CD14-positive monocyte (primary cell): ENCODE results near the gene CFAP70. TPM values are rescaled to one million over a fixed set of nuclear protein-coding genes. Genes with fewer than 3 reads are reported as not detected.
"Not testable (repeated sequence)": the region's sequence is repeated elsewhere in the genome, so short reads cannot be mapped to it uniquely, and the experiment has no call there.

Experiments
- DNase-seq, 3 donors: peaks; one replicate each; pipeline ENCODE4 v3.0.0-alpha.2; 2011 to 2022
- H2AFZ ChIP-seq: 2 replicates; pipeline ENCODE4 v1.6.0; 2012; ENCODE audit warnings: mild to moderate bottlenecking, low read depth, low read length, inconsistent platforms; ENCODE audit not compliant: insufficient read depth, poor library complexity, severe bottlenecking
- H3K27ac ChIP-seq, 2 donors: 1 replicate in 1 of 2; 2 replicates in 1 of 2; pipeline ENCODE4 v1.5.1; 2012 to 2013; ENCODE audit warnings: low read length in 2 of 2, control low read depth in 1 of 2, inconsistent platforms in 1 of 2, low read depth in 1 of 2, mild to moderate bottlenecking in 1 of 2
- H3K27me3 ChIP-seq, 2 donors: one replicate each; pipeline versions ENCODE4 v1.6.0 to v1.6.1; 2011 to 2013; ENCODE audit warnings: low read length in 2 of 2; ENCODE audit not compliant: control insufficient read depth in 2 of 2, insufficient read depth in 2 of 2
- H3K36me3 ChIP-seq, 2 donors: replicated peaks in 1 of 2; 1 replicate in 1 of 2; 2 replicates in 1 of 2; pipeline versions ENCODE4 v1.5.1 to v1.6.1; 2012 to 2013; ENCODE audit warnings: low read length in 2 of 2, control low read depth in 1 of 2, inconsistent platforms in 1 of 2, mild to moderate bottlenecking in 1 of 2; ENCODE audit not compliant: insufficient read depth in 2 of 2, control insufficient read depth in 1 of 2
- H3K4me1 ChIP-seq, 2 donors: 1 replicate in 1 of 2; 2 replicates in 1 of 2; pipeline versions ENCODE4 v1.5.1 to v1.6.1; 2012 to 2013; ENCODE audit warnings: low read length in 2 of 2, control low read depth in 1 of 2, inconsistent platforms in 1 of 2, mild to moderate bottlenecking in 1 of 2, moderate library complexity in 1 of 2; ENCODE audit not compliant: insufficient read depth in 2 of 2, control insufficient read depth in 1 of 2
- H3K4me2 ChIP-seq: replicated peaks from 2 replicates; pipeline ENCODE3; 2012; ENCODE audit warnings: low read length, moderate library complexity, mild to moderate bottlenecking; ENCODE audit not compliant: poor library complexity, severe bottlenecking; ENCODE audit errors: extremely low read depth
- H3K4me3 ChIP-seq, 3 experiments: fragments of 200-600 bp in 1 of 3; sonication (generic) in 1 of 3; replicated peaks in 1 of 3; 1 replicate in 2 of 3; 2 replicates in 1 of 3; pipeline ENCODE4 v1.5.1; 2011 to 2013; ENCODE audit warnings: low read length in 3 of 3, mild to moderate bottlenecking in 3 of 3, control low read depth in 2 of 3, low read depth in 2 of 3, inconsistent platforms in 1 of 3, moderate library complexity in 1 of 3
- H3K79me2 ChIP-seq: 2 replicates; pipeline ENCODE4 v1.6.0; 2012; ENCODE audit warnings: mild to moderate bottlenecking, control low read depth, inconsistent platforms, low read length, moderate library complexity; ENCODE audit not compliant: insufficient read depth
- H3K9ac ChIP-seq: 2 replicates; pipeline ENCODE4 v1.6.0; 2017; ENCODE audit warnings: low read length, mild to moderate bottlenecking; ENCODE audit not compliant: insufficient read depth, poor library complexity, severe bottlenecking
- H3K9me3 ChIP-seq, 2 donors: replicated peaks in 1 of 2; 1 replicate in 1 of 2; 2 replicates in 1 of 2; pipeline versions ENCODE4 v1.5.1 to v1.6.1; 2012 to 2013; ENCODE audit warnings: low read length in 2 of 2, control low read depth in 1 of 2; ENCODE audit not compliant: control insufficient read depth in 1 of 2, insufficient read depth in 1 of 2
- H4K20me1 ChIP-seq: 2 replicates; pipeline ENCODE4 v1.6.0; 2012; ENCODE audit warnings: mild to moderate bottlenecking, low read length, control low read depth, moderate library complexity; ENCODE audit not compliant: insufficient read depth
- H3K27ac Mint-ChIP-seq, 7 donors: one replicate each; pipeline ENCODE4 v1.8.0; 2020; ENCODE audit warnings: mild to moderate bottlenecking in 7 of 7, mixed read lengths in 7 of 7, moderate library complexity in 6 of 7, inconsistent platforms in 2 of 7
- H3K27me3 Mint-ChIP-seq, 3 donors: one replicate each; pipeline ENCODE4 v1.8.0; 2021 to 2022; ENCODE audit warnings: low read depth in 3 of 3, mild to moderate bottlenecking in 3 of 3, mixed read lengths in 3 of 3, moderate library complexity in 3 of 3, inconsistent platforms in 1 of 3
- H3K36me3 Mint-ChIP-seq, 2 donors: one replicate each; pipeline ENCODE4 v1.8.0; 2020; ENCODE audit warnings: mixed read lengths in 2 of 2, inconsistent platforms in 1 of 2, mild to moderate bottlenecking in 1 of 2
- H3K4me1 Mint-ChIP-seq: one replicate; pipeline ENCODE4 v1.8.0; 2020; ENCODE audit warnings: mild to moderate bottlenecking, mixed read lengths
- H3K4me3 Mint-ChIP-seq, 2 donors: one replicate each; pipeline ENCODE4 v1.8.0; 2020; ENCODE audit warnings: mild to moderate bottlenecking in 2 of 2, mixed read lengths in 2 of 2, moderate library complexity in 1 of 2
- H3K9me3 Mint-ChIP-seq, 7 donors: one replicate each; pipeline ENCODE4 v1.8.0; 2020 to 2022; ENCODE audit warnings: mixed read lengths in 7 of 7, mild to moderate bottlenecking in 6 of 7, moderate library complexity in 6 of 7, inconsistent platforms in 2 of 7
- CTCF ChIP-seq: fragments of 200-600 bp; IDR thresholded peaks from one replicate; pipeline ENCODE4 v1.8.0; 2022; ENCODE audit warnings: antibody characterized with exemption, mild to moderate bottlenecking
- WGBS: methylation state at CpG from one replicate; pipeline ENCODE4 v1.1.5; 2013; ENCODE audit warnings: missing lambda C conversion rate; ENCODE audit not compliant: insufficient coverage; 5-methylcytosine and 5-hydroxymethylcytosine counted together
- intact Hi-C, 2 donors: fragments of 100-400 bp; cut with micrococcal nuclease; formaldehyde crosslinking; loops; one replicate each; pipeline versions ENCODE4 v1.15.0 to v1.15.1; 2023
- polyA plus RNA-seq, 3 donors: library from polyadenylated mRNA; depleted of rRNA in 1 of 3; unstranded in 2 of 3; stranded (reverse) in 1 of 3; fragments of 300-500 nt in 2 of 3; fragments of >200 nt in 1 of 3; fragmentation: Illumina TruSeq in 2 of 3; gene quantifications; 1 replicate in 2 of 3; 2 replicates in 1 of 3; pipeline ENCODE4 v1.2.3, GENCODE V29; 2012 to 2021

CFAP70 gene
- polyA plus RNA-seq, 3 donors: 0.13 to 1.1 TPM; not detected in 1

DNA sequence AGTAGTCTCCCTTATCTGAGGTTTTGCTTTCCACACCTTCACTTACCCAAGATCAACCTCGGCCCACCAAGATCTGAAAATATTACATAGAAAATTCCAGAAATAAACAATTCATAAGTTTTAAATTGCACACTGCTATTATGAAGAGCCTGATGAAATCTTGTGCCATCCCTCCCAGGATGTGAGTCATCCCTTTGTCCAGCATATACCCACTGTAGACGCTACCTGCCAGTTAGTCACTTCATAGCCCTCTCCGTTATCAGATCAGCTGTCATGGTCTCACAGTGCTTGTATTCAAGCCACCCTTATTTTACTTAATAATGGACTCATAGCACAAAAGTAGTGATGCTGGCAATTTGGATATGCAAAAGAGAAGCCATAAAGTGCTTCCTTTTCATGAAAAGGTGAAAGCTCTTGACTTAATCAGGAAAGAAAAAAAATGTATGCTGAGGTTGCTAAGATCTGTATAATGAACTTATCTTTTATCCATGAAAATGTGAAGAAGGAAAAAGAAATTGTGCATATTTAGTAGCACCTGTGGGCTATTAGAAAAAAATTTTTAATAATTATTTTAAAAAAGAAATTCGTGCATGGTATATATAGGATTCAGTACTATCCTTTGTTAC, 96.4 kb downstream of the CFAP70 start:
- Mint-ChIP-seq H3K27me3 (peaks cover 0 to 4% (median 0%) of the 10 kb centered on the region in 3 donors), H3K9me3 (peaks cover 7 to 30% (median 28%) of the 10 kb centered on the region in 7 donors), H3K36me3 (peaks cover 0 to 1% of the 10 kb centered on the region in 2 donors), H3K27ac (no peak overlapping the region), H3K4me3 (no peak overlapping the region), H3K4me1 (peaks cover 7% of the 10 kb centered on the region)
- no peaks in the 10 kb centered on the region for H3K79me2 ChIP-seq
- no peak overlapping the region for H3K4me2 ChIP-seq
- H3K36me3 ChIP-seq: no peaks in the 10 kb centered on the region
- H3K4me3 ChIP-seq: no peak overlapping the region
- H3K27me3 ChIP-seq: no peaks in the 10 kb centered on the region
- peaks cover 0 to 3% of the 10 kb centered on the region in 2 donors for H3K4me1 ChIP-seq
- H3K27ac ChIP-seq: no peak overlapping the region
- no peak overlapping the region for H2AFZ ChIP-seq
- H3K9ac ChIP-seq: no peak overlapping the region
- DNase-seq: peak in 2 of 3 donors; percentile 5 to 55
- no CpG with 5 or more reads among the region's 4 CpGs for WGBS
- H4K20me1 ChIP-seq: no peaks in the 10 kb centered on the region
- no peak for TF ChIP-seq CTCF
- intact Hi-C loops: no loop called here
- H3K9me3 ChIP-seq: peaks cover 16 to 22% of the 10 kb centered on the region in 2 donors

DNA sequence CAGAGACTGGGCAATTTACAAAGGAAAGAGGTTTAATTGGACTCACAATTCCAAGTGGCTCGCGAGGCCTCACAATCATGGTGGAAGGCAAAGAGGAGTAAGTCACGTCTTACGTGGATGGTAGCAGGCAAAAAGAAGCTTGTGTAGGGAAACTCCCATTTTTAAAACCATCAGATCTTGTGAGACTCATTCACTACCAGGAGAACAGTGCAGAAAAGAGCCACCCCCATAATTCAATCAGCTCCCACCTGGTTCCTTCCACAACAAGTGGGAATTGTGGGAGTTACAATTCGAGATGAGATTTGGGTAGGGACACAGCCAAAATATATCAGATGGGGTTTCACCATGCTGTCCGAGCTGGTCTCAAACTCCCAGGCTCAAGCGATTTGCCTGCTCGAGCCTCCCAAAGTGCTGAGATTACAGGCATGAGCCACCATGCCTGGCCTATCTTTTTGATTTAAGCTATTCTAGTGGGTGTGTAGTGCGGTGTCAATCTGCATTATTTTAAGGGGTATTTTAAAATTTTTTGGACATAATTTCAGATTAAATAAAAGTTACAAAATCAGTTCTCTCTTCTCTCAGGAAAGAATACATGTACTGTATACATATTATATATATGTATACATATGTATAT, 97.2 kb downstream of the CFAP70 start:
- Histone ChIP-seq H3K4me1 (peaks cover 0 to 3% of the 10 kb centered on the region in 2 donors), H3K4me2 (no peak overlapping the region), H3K9ac (no peak overlapping the region), H3K9me3 (peaks cover 16 to 22% of the 10 kb centered on the region in 2 donors), H3K27me3 (no peaks in the 10 kb centered on the region), H3K36me3 (no peaks in the 10 kb centered on the region), H3K79me2 (no peaks in the 10 kb centered on the region), H4K20me1 (no peaks in the 10 kb centered on the region), H2AFZ (no peak overlapping the region), H3K27ac (no peak overlapping the region), H3K4me3 (no peak overlapping the region)
- Mint-ChIP-seq H3K4me3 (no peak overlapping the region), H3K9me3 (peaks cover 7 to 30% (median 28%) of the 10 kb centered on the region in 7 donors), H3K4me1 (peaks cover 7% of the 10 kb centered on the region), H3K36me3 (peaks cover 0 to 1% of the 10 kb centered on the region in 2 donors), H3K27ac (no peak overlapping the region), H3K27me3 (peaks cover 0 to 4% (median 0%) of the 10 kb centered on the region in 3 donors)
- DNase-seq: no peak
- no CpG with 5 or more reads among the region's 9 CpGs for WGBS
- intact Hi-C loops: no loop called here
- TF ChIP-seq CTCF: no peak

- H3K27ac ChIP-seq, H3K4me3 ChIP-seq, DNase-seq, H3K27ac Mint-ChIP-seq, H2AFZ ChIP-seq, H3K27me3 Mint-ChIP-seq, H3K36me3 Mint-ChIP-seq, H3K4me3 Mint-ChIP-seq, H3K4me1 Mint-ChIP-seq, H3K4me1 ChIP-seq, H3K9ac ChIP-seq, H4K20me1 ChIP-seq, H3K36me3 ChIP-seq, H3K79me2 ChIP-seq, H3K4me2 ChIP-seq, intact Hi-C loops, H3K27me3 ChIP-seq: not testable (repeated sequence)
- peaks cover 7 to 30% (median 28%) of the 10 kb centered on the region in 7 donors for H3K9me3 Mint-ChIP-seq
- H3K9me3 ChIP-seq: peaks cover 16 to 22% of the 10 kb centered on the region in 2 donors
- WGBS: 100% methylated on average over 5 of the region's 10 CpGs
Measured at GRCh38 chr10:73258612-73259011, 100.1 kb downstream of the CFAP70 start.
